MM.1S (cell line): ENCODE data around the gene KCNC1.

Source experiments
- DNase-seq: peaks from one replicate; pipeline ENCODE4 v3.0.0-alpha.2; 2015
- H2AFZ ChIP-seq: fragments of 300-600 bp; sonication (generic); 2 replicates; pipeline ENCODE4 v1.6.0; 2016; ENCODE audit warnings: antibody characterized with exemption, low read length
- H3F3A ChIP-seq: fragments of 300-600 bp; sonication (generic); 2 replicates; pipeline ENCODE4 v1.6.1; 2016; ENCODE audit warnings: mild to moderate bottlenecking, antibody characterized with exemption, low read length, moderate library complexity, mixed read lengths; ENCODE audit not compliant: insufficient read depth
- H3K27ac ChIP-seq: fragments of 300-600 bp; sonication (generic); 2 replicates; pipeline ENCODE4 v1.5.1; 2016; ENCODE audit warnings: mild to moderate bottlenecking, low read length
- H3K27me3 ChIP-seq: fragments of 300-600 bp; sonication (generic); replicated peaks from 2 replicates; pipeline ENCODE4 v1.6.0; 2016; ENCODE audit warnings: low read length; ENCODE audit not compliant: insufficient read depth
- H3K36me3 ChIP-seq: fragments of 300-600 bp; sonication (generic); replicated peaks from 2 replicates; pipeline ENCODE4 v1.6.1; 2016; ENCODE audit warnings: mild to moderate bottlenecking, low read length, mixed read lengths; ENCODE audit not compliant: insufficient read depth
- H3K4me1 ChIP-seq: fragments of 300-600 bp; sonication (generic); 2 replicates; pipeline ENCODE4 v1.6.1; 2016; ENCODE audit warnings: low read length, mixed read lengths
- H3K4me2 ChIP-seq: fragments of 300-600 bp; sonication (generic); 2 replicates; pipeline ENCODE4 v1.6.0; 2016; ENCODE audit warnings: low read depth, low read length
- H3K4me3 ChIP-seq: fragments of 300-600 bp; sonication (generic); 2 replicates; pipeline ENCODE4 v1.5.1; 2016; ENCODE audit warnings: low read length, mixed read lengths
- H3K79me2 ChIP-seq: fragments of 300-600 bp; sonication (generic); 2 replicates; pipeline ENCODE4 v1.6.1; 2016; ENCODE audit warnings: mixed run types, low read length, mixed read lengths
- H3K9ac ChIP-seq: fragments of 300-600 bp; sonication (generic); 2 replicates; pipeline ENCODE4 v1.6.1; 2016; ENCODE audit warnings: low read length, mixed read lengths
- H3K9me2 ChIP-seq: fragments of 300-600 bp; sonication (generic); replicated peaks from 2 replicates; pipeline ENCODE4 v1.6.1; 2016; ENCODE audit warnings: mild to moderate bottlenecking, low read length, mixed read lengths; ENCODE audit not compliant: insufficient read depth
- H3K9me3 ChIP-seq: fragments of 300-600 bp; sonication (generic); replicated peaks from 2 replicates; pipeline ENCODE4 v1.6.1; 2016; ENCODE audit warnings: mild to moderate bottlenecking, low read length, mixed read lengths; ENCODE audit not compliant: insufficient read depth
- H4K20me1 ChIP-seq: fragments of 300-600 bp; sonication (generic); 2 replicates; pipeline ENCODE4 v1.6.1; 2016; ENCODE audit warnings: mild to moderate bottlenecking, low read length, moderate library complexity, mixed read lengths; ENCODE audit not compliant: insufficient read depth
- EZH2 ChIP-seq: fragments of 300-600 bp; sonication (generic); optimal IDR thresholded peaks from 2 replicates; pipeline ENCODE3; 2017; ENCODE audit warnings: low read depth, mild to moderate bottlenecking, antibody characterized with exemption, low read length, mixed read lengths
- EZH2phosphoT487 ChIP-seq: fragments of 300-600 bp; sonication (generic); IDR thresholded peaks from 2 replicates; pipeline ENCODE4 v1.6.1; 2018; ENCODE audit warnings: antibody characterized with exemption, low read length
- TF ChIP-seq, protein P1 (sequence below): fragments of 300-600 bp; sonication (generic); IDR thresholded peaks from 2 replicates; pipeline ENCODE4 v1.5.1; 2016; ENCODE audit warnings: antibody characterized with exemption, low read length, mixed read lengths

KCNC1 gene

DNA sequence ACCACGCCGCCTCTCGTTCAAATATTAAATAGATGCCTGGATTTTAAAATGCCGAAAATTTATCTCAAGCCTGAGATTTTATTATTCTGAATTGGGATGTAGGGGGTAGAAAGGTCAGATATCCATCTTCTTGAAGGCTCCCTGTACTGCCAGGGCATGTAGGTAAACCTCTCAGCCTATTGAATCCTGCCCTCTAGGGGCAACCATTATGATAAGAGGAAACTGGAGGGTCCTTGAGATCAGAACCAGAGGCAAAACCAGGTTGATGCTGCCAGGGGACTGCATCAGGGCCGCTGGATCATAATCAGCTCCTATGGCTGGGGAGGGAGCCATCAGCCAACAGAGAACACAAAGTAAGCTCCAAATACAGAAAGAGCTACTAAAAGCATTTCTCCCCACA, 92.4 kb downstream of the KCNC1 start:
- Histone ChIP-seq H3K9me3 (no peaks in the 10 kb centered on the region), H3K4me2 (no peak overlapping the region), H3K79me2 (no peaks in the 10 kb centered on the region), H4K20me1 (no peaks in the 10 kb centered on the region), H3K27ac (no peak overlapping the region), H2AFZ (no peak overlapping the region), H3K9ac (no peak overlapping the region), H3F3A (no peaks in the 10 kb centered on the region), H3K4me1 (no peaks in the 10 kb centered on the region), H3K9me2 (no peaks in the 10 kb centered on the region), H3K4me3 (no peak overlapping the region), H3K27me3 (no peaks in the 10 kb centered on the region), H3K36me3 (no peaks in the 10 kb centered on the region)
- DNase-seq = no peak
- TF ChIP-seq EZH2phosphoT487 = no peak
- no peak for TF ChIP-seq EZH2
- TF ChIP-seq, protein P1, sequence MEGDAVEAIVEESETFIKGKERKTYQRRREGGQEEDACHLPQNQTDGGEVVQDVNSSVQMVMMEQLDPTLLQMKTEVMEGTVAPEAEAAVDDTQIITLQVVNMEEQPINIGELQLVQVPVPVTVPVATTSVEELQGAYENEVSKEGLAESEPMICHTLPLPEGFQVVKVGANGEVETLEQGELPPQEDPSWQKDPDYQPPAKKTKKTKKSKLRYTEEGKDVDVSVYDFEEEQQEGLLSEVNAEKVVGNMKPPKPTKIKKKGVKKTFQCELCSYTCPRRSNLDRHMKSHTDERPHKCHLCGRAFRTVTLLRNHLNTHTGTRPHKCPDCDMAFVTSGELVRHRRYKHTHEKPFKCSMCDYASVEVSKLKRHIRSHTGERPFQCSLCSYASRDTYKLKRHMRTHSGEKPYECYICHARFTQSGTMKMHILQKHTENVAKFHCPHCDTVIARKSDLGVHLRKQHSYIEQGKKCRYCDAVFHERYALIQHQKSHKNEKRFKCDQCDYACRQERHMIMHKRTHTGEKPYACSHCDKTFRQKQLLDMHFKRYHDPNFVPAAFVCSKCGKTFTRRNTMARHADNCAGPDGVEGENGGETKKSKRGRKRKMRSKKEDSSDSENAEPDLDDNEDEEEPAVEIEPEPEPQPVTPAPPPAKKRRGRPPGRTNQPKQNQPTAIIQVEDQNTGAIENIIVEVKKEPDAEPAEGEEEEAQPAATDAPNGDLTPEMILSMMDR = no peak

DNA sequence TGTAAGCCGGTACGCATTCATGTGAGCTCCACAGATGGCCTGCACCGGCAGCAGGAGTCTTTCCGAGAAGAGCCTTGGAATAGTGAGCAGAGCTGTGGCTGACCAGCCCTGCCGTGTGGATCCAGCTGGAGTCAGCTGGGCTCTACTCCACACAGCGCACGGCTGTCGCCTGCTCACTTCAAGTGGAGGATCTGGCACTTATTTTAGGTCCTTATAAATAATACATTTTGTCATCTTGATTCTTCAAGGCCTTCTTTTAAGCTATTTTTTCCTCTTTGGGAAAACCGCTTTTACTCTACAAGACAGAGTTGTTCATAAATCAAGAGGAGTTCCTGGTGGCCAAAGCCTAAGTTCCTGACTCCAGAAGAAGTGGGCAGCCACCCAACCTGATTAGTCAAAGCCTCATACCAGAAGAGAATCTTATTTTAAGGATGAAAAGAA, 93.8 kb downstream of the KCNC1 start:
- H2AFZ ChIP-seq = no peak overlapping the region
- no peaks in the 10 kb centered on the region for H3K27me3 ChIP-seq
- no peaks in the 10 kb centered on the region for H3K9me3 ChIP-seq
- H3K79me2 ChIP-seq = no peaks in the 10 kb centered on the region
- no peak overlapping the region for H3K4me2 ChIP-seq
- H3K4me1 ChIP-seq = no peaks in the 10 kb centered on the region
- no peaks in the 10 kb centered on the region for H3F3A ChIP-seq
- no peak overlapping the region for H3K27ac ChIP-seq
- H3K9ac ChIP-seq = no peak overlapping the region
- no peak for DNase-seq
- H3K36me3 ChIP-seq = no peaks in the 10 kb centered on the region
- H4K20me1 ChIP-seq = no peaks in the 10 kb centered on the region
- H3K4me3 ChIP-seq = no peak overlapping the region
- TF ChIP-seq, protein P1 = no peak
- no peak for TF ChIP-seq EZH2phosphoT487
- TF ChIP-seq EZH2 = no peak
- H3K9me2 ChIP-seq = no peaks in the 10 kb centered on the region

DNA sequence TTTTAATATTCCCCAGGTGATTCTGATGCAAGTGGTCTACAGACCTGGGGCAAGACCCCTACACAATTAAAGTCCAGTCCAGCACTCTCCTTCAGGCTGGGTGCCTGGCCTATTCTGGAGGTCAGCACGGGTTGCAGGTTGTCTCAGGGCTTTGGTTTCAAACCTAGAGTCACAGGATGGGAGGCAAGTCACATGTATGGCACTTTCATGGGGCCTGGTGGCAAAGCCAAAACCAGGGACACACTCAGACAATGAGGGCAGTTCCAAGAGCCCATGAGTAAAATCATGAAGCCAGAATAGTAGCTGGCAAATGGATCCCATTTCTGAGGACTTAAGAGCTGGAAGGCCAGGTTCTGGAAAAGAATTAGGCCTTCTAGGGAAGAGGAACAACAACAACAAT, 96.6 kb downstream of the KCNC1 start:
- no peak for DNase-seq
- H3K4me2 ChIP-seq = no peak overlapping the region
- H3F3A ChIP-seq = no peaks in the 10 kb centered on the region
- H4K20me1 ChIP-seq = no peaks in the 10 kb centered on the region
- H3K27me3 ChIP-seq = no peaks in the 10 kb centered on the region
- no peaks in the 10 kb centered on the region for H3K36me3 ChIP-seq
- no peak overlapping the region for H3K4me3 ChIP-seq
- H3K9me2 ChIP-seq = no peaks in the 10 kb centered on the region
- no peaks in the 10 kb centered on the region for H3K79me2 ChIP-seq
- H3K9me3 ChIP-seq = no peaks in the 10 kb centered on the region
- H2AFZ ChIP-seq = no peak overlapping the region
- H3K9ac ChIP-seq = no peak overlapping the region
- H3K4me1 ChIP-seq = no peaks in the 10 kb centered on the region
- TF ChIP-seq, protein P1 = no peak
- no peak for TF ChIP-seq EZH2phosphoT487
- no peak for TF ChIP-seq EZH2
- H3K27ac ChIP-seq = no peak overlapping the region
